H1 (cell line): ENCODE measurements around the gene OR2B2.

ENCODE experiments used
- POLR2A ChIP-seq, 2 experiments: IDR thresholded peaks; 1 replicate in 1 of 2; 2 replicates in 1 of 2; pipeline ENCODE4 v1.6.1; 2011; ENCODE audit warnings: low read depth in 2 of 2, low read length in 2 of 2, mild to moderate bottlenecking in 2 of 2; ENCODE audit errors: control extremely low read depth in 1 of 2
- YY1 ChIP-seq: IDR thresholded peaks from 2 replicates; pipeline ENCODE4 v1.6.1; 2011; ENCODE audit warnings: low read depth, mild to moderate bottlenecking, low read length

DNA sequence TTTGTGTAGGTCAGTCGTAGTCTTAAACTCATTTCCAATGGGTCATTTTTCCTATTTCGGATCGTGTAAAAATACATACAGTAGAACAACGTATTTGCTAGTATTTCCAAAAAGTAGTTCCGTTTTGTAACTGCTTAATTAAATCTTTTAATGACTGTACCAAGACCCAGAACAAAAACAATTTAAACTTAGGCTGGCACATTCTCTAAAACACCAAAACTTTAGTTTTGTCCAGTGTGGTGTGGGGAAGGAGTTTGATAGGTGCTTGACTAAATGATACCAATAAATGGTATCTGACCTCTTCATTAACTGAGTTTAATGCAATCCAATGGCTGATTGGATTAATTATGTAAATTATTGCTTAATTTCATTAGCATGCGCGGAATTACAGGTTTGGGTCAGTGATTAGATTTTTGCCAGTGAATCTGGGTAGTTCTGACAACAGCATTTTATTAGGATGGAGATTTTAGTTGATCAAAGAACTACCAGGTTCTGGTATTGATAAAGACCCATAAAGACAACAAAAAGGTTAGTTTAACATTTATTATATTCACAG, 20.8 kb downstream of the OR2B2 start:
- no peak for TF ChIP-seq YY1
- TF ChIP-seq POLR2A (IDR thresholded peaks at IDR 0.05; ENCODE audit: control extremely low read depth in 1 of 2, low read depth in 2 of 2, low read length in 2 of 2) = peak in 1 of 2 experiments; percentile 23; a peak in 1 of 3 replicates
